Neural cell (in vitro differentiated cells): ENCODE measurements around the gene FAM83G.

ENCODE experiments used
- CTCF ChIP-seq: fragments of 450-650 bp; IDR thresholded peaks from 2 replicates; pipeline ENCODE4 v1.5.1; 2014; ENCODE audit warnings: antibody characterized with exemption, mild to moderate bottlenecking, moderate library complexity; ENCODE audit not compliant: poor library complexity, severe bottlenecking
- EZH2 ChIP-seq: fragments of 200-600, 300-800 bp; shearing (Covaris generic), sonication (generic); IDR thresholded peaks from 2 replicates; pipeline ENCODE4 v1.6.1; 2014; ENCODE audit warnings: antibody characterized with exemption, low read length, borderline replicate concordance, mild to moderate bottlenecking; ENCODE audit not compliant: insufficient read depth, poor library complexity, severe bottlenecking
- MXI1 ChIP-seq: fragments of 450-650 bp; conservative IDR thresholded peaks from 2 replicates; pipeline ENCODE4 v1.6.1; 2014; ENCODE audit warnings: antibody characterized with exemption, mild to moderate bottlenecking; ENCODE audit not compliant: poor library complexity, severe bottlenecking
- POLR2AphosphoS5 ChIP-seq: IDR thresholded peaks from 2 replicates; pipeline ENCODE4 v1.6.1; 2012
- REST ChIP-seq: IDR thresholded peaks from 2 replicates; pipeline ENCODE4 v1.6.1; 2012; ENCODE audit warnings: borderline replicate concordance
- SMC3 ChIP-seq: fragments of 450-650 bp; conservative IDR thresholded peaks from 2 replicates; pipeline ENCODE4 v1.6.1; 2014; ENCODE audit warnings: antibody characterized with exemption, mild to moderate bottlenecking, moderate library complexity; ENCODE audit not compliant: poor library complexity
- TAF1 ChIP-seq: IDR thresholded peaks from 2 replicates; pipeline ENCODE4 v1.6.1; 2012; ENCODE audit warnings: low read depth

- no peak for TF ChIP-seq CTCF
- TF ChIP-seq SMC3, result no peak
- no peak for TF ChIP-seq REST
- no peak for TF ChIP-seq EZH2
- no peak for TF ChIP-seq POLR2AphosphoS5
- TF ChIP-seq MXI1, result no peak
- TF ChIP-seq TAF1, result no peak
Observed at GRCh38 chr17:19023209-19023999, 18.8 kb upstream of the FAM83G start.
